Stimulated activated CD8-positive, alpha-beta memory T cell treated with anti-CD3 and anti-CD28 coated beads, Interleukin-12 subunit alpha, Interleukin-12 subunit beta, amount 100 ng/mL, for 24 hours (primary cell): ENCODE results near the gene MRNIP.
A peak's percentile ranks its signal among the peaks of the same experiment; 100 is the strongest.

Experiments used
- DNase-seq: peaks from one replicate; pipeline ENCODE4 v3.0.0-alpha.2; 2020; ENCODE audit errors: extremely low read depth

Gene MRNIP

DNA sequence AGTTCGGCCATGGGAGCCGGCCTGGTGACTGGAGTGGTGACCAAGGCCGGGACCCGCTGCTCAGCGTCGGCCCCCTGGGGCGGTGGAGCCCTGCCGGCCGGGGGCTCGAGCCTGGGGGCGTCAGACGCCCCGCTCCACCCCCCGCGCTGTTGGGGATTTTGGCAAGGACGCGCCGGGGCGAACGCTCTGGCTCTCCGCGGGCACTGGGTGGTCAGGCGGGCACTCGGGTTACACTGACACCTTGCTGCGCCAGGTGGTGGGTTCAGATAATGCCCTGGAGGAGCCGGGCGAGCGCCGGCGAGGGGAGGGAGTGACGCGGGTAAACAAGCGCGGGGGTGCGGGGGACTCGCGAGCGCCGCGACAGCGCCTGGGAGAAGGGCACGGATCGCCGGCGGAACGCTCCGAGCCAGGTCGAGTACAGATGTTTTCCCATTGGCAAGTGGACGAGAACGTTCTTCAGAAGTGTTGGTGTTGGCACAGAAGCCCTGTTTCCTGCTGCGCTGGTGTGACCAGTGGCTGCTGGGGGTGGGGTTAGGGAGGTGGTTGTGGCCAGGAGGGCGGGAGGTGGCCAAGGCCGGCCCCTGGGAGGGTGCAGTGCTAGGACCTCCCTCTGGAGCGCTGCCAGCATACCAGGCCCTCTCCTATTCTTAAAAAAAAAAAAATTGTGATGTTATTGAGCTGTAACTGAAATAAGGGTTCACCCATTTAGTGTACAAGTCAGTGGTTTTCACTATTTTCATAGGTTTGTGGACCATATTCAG is 37.1 kb downstream of the MRNIP start:
- peak; percentile 61 for DNase-seq

DNA sequence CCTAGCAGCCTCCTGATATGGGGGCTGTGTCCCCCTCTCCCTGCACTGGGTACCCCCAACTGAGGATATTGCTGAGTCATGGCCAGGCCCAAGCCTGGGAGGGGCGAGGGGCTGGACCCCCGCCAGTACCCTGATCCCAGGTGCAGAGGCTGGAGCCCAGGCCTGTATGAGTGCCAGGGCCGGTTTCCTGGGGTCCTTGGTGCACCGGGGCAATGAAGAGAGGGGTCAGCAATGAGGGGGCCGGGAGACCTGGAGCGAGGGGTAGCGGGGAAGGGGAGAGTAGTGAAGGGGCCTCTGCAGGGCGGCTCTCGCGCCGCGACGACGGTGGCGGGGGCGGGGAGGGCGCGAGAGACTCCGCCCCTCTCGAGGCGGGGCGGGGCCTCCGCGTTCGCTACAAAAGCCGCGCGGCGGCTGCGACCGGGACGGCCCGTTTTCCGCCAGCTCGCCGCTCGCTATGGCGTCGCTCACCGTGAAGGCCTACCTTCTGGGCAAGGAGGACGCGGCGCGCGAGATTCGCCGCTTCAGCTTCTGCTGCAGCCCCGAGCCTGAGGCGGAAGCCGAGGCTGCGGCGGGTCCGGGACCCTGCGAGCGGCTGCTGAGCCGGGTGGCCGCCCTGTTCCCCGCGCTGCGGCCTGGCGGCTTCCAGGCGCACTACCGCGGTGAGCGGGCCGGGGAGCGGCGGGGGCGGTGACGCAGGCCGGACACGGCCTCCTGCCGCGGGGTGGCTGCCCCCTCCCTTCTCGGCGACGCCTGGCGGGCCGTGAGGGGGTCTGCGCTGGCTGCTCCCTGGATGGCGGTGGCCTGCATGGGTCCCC is 37.9 kb downstream of the MRNIP start, which contains the start of gene SQSTM1:
TSS of gene SQSTM1 (plus strand) at position 423 of the 815 bp plus-strand sequence. CDS start at position 455, 32 bp downstream.
- DNase-seq, result no peak

DNA sequence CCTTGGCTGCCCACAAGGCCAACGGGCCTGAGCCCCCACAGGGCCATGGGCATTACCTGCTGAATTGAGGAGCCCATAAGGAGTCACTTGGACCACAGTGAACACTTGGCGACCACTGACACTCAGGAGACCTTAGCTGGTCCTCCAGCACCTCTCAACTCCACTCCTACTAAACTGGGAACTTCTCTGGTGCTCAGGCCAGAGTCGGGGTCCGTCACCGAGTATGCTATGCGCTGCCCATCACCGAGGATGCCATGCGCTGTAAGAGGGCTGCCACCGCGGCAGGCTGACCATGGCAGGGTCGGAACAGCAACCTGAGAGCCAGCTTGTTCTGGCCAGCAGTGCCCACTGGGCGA is 38.5 kb downstream of the MRNIP start:
- no peak for DNase-seq

DNA sequence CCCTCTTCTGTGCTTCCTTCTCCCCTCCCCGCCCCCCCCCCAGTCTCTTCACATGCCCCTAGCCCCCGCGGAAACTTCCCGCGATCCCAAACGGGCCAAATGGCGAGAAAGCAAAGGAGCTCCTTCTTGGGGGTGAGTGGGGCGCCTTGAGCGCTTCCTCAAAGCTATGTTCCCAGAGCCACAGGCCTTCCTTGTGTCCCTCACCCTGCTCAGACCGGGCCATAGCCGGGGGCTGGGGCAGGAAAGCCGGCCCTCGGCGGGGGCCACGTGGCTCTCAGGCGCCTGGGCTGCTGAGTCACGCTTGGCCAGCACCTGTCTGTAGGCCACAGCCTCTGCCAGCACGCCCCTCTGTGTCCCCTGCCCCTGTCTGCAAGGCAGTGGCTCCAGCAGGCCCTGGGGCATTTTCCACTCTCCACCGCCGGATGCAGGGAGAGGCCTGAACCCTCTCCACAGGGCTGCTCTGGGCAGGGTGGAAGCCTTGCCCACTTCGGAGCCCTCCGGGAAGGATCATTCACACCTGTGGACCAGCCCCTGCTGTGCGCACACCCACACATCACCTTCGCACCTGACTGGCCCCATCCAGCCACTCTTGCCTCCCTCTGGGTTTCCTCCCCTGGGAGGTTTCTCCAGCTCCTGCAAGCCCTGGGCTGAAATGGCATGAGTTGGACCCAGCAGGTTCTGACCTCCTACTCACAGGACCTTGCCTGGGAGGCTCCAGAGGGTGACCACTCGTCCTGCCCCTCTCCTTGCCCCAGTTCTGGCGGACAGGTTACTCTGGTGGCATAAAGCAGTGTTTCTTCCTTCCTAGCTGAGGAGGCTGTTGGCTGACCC is 39.1 kb downstream of the MRNIP start:
- DNase-seq, result no peak

DNA sequence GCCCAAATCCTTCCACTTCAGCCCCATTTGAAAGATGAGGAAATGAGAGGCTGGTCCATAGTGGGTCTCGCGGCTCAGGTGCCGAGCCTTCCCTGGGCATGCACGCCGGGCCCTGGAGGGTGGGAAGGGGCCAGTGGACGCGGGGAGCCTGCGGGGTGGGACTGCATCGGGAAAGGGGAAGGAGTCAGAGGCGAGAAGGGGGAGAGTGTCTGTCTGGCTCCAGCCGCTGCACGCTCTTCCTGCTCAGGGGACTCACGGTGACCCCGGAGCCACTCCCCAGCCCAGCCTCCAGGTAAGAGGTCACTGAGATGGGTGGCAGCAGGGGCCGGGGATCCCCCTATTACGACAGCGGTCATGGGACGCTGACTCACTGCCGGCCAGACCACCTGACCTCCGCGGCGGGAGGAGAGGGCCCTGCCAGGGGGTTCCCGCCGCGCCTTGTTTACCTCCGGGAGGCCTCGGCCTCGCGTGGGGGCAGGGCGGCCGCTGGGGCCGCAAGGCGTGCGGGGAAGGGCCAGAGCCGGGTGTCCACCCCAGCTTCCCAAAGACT is 39.8 kb downstream of the MRNIP start:
- DNase-seq, result peak; percentile 72

DNA sequence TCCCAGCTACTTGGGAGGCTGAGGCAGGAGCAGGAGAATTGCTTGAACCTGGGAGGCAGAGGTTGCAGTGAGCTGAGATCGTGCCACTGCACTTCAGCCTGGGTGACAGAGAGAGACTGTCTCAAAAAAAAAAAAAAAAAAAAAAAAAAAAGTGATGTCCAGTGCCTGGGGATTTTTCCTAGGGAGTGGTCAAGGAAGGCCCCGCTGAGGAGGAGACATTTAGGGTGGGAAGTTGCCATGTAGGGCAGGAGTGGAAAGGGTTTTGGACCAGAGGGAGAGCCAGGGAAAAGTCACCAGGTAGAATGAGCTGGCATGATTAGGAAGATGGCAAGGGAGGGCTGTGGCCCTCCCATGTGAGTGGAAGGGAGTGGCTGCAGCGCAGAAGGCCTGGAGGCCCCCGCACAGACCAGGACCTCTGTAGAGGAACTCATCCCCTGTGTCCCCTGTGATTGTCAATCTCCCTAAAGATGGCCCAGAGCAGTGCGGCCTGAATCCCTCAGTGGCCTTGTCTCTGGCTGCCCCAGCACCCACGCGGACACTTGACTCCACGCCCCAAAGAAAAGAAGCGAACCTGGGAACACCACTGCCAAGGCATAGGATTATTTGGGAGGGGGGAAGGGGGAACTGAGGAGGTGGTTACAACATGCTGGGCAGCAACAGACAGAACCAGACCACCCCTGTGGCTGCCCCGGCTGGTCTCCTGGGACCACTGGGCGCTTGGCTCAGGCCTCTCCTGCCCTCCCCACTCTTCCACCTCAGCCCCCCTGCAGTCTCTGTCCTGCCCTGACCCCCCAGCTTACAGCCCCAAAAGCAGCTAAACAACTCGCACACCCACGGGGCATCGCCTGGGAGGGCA is 40.5 kb downstream of the MRNIP start:
- DNase-seq, result no peak

DNA sequence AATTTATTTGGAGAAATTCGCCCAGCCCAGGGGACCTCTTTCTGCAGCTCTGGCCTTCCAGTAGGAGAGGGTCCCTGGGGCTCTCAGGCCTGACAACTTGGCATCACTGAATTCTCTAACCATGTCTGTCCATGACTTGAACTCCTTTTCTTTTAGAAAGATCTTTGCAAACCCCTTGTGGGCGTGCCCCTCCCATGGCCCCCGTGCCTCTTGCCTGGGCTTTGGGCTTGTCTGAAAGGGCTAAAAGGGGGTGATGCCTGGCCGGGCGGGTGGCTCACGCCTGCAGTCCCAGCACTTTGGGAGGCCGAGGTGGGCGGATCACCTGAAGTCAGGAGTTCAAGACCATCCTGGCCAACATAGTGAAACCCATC is 41.2 kb downstream of the MRNIP start:
- no peak for DNase-seq

DNA sequence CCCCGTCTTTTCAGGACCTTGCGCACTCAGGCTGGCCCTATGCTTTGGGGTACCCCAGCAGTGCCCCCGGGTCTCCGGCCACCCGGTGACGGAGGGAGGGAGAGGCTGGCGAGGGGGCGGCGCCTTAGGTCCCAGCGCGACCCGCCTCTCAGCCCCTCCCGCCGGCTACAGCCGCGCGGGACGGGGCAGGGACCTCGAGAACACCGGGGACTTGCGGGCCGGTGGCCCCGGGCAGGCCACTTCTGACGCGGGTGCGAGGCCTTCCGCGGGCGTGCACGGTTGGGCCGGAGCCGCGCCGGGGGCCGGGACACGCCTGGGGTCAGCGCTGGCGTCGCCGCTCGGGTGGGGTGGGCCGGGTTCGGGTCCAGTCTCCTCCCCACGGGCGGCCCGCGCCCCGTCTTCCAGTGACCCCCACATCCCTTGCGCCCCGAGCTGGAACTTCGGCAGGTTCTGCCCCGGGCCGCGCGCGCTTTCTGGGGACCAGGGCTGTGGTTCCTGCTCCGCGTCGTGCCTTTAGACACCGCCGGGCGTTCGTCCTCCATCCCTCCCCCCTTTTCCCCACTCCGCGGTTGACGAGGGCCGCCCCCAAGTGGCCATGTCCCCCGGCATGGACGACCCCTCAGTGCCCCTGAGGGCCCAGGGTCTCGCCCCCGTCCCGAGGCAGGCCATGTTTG is 41.7 kb downstream of the MRNIP start:
- DNase-seq, result no peak

DNA sequence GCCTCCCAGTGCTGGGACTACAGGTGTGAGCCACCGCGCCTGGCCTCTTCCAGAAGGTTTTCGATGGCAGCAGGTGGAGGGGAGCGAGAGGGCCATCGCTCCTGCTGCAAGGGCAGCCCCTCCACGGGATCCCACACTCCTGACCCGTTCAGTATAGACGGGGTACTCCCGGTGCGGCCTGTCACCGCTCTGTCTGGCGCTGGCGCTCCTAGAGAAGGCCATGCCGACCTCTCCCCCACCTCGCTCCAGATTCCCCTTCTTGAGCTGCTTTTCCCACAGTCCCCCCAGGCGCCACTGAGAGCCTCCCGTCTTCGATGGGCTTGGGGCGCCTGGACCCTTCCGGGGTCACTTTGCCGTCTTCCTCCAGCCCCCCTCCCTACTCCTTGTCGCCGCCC is 42.2 kb downstream of the MRNIP start:
- no peak for DNase-seq

DNA sequence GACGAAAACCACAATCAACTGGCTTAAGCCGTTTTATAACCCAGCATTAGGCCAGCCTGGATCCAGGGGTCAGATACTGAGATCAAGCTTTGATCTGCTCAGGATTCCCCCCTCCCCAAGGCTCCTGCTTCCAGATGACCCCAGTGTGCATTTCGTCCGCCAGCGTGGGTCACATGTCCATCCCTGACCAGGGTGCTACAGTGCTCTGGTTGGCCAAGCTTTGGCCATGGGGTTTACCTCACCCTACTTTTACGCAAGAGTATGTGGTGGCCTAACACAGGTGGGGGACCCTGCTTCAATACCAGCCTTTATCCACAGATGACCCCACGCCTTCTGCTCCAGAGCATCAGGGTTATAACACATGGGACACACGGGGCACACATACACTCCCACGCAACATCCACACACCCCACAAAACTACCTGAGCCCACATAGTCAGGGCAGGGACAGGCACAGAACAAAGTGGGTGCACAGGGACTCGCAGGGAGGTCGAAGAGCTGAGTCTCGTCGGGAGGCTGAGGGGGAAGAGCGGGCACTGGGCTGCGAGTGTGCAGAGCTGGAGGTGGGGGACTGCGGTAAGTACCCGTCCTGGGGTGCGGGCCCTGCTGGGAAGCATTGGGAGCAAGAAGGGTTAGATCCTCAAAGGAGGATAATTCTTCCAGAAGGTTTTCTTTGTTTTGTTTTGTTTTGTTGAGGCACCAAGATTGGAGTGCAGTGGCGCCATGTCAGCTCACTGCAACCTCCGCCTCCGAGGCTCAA is 42.9 kb downstream of the MRNIP start:
- no peak for DNase-seq

DNA sequence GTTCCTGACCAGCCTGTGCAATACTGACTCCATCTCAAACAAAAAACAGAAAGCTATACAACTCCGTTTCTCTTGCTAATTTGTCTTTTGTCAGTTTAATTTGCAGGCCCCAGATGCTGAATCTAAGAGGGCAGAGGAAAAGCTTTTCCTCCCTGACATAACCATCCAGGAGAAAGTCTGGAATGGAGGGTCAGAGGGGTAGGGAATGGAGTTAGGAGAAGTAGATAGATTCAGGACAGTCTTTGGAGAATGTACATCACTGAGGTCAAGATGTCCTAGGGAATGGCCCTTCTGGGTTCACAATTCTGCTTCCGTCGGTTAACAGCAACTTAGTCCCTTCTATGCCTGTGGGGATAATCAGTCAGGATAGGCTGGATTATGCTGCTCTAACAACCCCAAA is 44.5 kb downstream of the MRNIP start:
- no peak for DNase-seq

DNA sequence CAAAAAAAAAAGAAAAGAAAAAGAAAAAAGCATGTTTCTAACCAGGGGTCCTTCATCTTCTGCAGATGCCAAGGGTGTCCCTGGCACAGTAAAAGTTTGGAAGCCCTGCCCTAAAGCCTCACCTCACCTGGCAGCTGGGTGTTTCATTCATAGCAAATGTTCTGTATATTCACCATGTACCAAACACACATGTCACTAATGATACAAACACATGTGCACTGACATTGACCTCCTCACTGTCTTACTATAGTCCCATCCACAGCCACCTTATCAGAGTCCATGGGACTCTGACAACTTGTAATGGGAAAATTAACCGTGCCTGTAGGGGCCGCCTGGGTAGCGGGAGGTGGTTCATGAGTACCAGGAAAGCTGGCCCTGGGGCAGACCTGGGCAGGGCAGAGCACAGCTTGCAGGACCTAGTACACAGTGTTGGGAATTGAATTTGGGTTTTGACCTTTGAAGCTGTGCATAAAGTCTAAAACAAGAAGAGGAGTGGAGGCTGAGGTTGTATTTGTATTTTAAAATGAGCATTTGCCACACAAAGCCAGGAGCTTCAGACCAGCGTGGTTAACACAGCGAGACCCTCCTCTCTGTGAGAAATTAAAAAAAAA is 45.5 kb downstream of the MRNIP start:
- no peak for DNase-seq

DNA sequence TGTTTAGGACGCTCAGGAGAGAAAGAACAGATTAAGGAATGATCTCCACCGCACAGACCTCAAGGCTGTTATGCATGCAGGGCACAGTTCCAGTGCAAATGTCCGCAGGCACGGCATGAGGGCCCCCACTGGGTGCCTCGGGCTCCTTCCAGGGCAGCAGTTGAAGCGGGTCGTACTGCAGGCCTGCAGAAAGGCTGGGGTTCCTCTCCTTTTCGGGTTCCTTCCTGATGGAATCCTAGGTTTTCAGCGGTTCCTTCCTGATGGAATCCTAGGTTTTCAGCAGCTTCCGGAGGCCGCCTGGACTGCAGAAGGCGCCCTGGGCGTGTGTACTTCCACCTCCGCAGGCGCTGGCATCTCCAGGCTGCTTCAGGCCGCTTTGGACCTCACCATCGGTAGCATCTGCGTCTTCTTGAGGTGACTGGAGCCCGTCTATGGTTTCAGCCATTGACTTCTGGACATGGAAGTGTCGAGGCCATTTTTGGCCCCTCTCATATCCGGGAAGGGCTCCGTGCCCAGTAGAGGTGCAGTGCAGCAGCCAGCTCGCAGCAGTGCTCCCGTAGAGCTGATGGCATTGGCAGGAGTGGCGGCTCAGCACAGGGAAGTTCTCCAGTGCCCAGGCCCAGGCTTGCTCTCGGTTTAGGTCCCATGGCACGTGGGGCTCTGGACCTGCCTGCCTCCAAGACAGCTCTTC is 46.3 kb downstream of the MRNIP start:
- DNase-seq, result no peak

DNA sequence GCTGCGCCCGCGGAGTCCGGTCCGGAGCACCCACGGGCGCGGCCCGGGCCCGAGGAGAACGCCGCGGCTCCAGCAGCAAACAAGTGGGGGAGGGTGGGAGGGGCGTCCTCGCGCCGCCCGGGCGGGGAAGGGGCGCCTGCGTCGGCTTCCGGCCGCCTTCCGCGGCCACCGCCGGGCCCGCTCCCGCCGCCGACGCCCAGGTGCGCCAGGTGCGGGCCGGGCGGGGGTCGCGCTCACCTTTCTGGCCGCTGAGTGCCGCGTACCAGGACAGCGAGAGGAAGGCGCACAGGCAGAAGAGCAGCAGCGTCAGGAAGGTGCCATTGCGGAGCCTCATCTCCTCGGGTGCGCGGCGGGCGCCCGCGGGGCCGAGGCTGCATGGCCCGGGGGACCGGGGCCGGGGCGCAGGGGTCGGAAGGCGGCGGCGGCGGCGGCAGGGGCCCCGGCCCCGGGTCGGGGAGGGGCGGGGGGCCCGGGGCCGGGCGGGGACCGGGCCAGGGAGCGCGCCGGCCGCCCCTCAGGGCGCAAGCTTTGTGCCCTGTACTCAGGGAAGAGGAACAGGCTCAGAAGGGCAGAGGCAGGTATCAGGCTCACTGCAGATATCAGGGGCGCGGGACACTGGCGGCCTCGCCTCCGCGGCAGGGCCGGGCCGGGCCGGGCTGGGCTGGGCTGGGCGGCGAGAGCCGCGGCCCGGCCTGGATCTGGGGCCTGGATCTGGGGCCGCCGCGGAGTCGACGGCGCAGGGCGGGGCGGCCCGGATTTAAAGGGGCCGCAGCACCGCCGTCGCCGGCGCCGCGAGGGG is 52.2 kb downstream of the MRNIP start, which contains the start of gene MGAT4B:
TSS of gene MGAT4B (minus strand) at position 617 of the 799 bp plus-strand sequence. CDS start at position 334, 283 bp downstream.
- DNase-seq, result no peak

DNA sequence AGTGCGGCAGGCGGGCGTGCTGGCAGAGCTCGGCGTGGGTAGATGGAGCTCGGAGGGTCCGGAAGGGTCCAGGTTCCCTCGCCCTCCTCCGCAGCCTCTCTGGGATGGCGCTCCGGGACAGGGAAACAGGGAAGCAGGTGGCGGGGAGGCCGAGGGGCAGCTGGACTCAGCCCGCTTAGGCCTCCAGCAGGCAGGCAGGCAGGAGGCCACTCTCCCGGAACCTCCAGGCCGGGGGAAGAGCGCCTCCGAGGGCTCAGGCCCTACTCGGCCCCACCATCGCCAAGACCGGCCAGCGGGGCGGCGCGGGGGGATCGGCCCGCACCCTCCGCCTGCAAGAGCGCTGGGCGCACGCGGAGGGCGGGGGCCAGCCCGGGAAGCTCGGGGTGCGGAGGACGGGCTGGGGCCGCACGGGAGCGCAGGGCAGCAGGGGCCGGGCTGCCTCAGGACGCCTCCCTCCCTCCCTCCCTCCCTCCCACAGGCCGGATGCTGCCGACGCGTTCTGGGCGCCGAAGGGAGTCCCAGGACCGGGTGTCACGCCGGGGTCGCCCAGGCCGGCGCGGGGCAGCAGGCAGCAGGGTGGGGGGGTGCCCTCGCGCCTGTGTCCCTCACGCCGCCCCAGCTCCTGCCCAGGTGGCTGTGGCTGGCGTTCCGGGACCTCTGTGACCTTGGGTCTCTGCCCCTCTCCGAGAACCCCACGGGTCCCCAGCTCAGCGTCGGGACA is 52.9 kb downstream of the MRNIP start:
- DNase-seq, result no peak

DNA sequence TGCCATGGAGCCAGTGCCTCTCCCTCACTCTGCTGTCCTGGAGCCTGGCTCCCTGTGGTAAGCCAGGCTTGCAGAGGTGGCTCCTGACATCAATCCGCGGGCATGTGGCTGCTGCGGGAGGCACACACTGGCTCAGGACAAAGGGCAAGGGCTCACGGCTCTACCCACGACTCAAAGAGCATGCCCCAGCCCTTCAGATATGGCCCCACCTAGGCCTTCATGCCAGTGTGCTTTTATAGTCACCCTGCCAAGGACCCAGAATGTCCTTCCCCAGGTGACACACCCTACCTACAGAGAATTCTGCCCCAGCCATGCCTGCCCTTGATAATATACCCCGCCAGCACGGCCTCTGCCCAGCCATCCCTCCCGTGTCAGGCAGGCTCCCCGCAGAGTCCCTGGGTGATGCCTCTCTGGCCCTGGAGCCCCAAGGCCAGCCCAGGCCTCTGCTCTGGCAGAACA is 53.5 kb downstream of the MRNIP start:
- no peak for DNase-seq

DNA sequence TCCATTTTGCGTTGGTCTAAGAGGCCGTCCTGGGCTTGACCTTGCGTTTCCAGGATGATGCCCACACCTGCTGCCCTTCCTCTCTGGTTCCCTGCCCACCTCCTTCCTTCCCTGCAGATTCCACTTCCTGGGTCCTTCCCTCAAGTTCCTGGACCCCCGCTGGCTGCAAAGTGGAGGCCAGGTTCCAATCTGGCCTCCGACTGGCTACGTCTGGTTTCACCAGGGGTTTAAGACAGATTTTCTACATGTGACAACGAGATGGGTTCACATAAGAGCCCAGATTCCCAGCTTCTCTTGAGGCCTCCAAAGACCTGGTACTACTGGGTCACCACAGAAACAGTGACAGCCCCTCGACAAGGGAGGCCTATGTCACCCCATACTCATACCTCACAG is 54.1 kb downstream of the MRNIP start:
- DNase-seq, result no peak
